SK-N-MC (cell line): ENCODE measurements around the gene LOXL3.
"Not testable (repeated sequence)": the region's sequence is repeated elsewhere in the genome, so short reads cannot be mapped to it uniquely, and the experiment has no call there.

Source experiments
- DNase-seq: peaks from one replicate; pipeline ENCODE4 v3.0.0-alpha.2; 2011; ENCODE audit warnings: low read depth, low spot score
- H3K27ac ChIP-seq: fragments of 200-600 bp; sonication (generic); 2 replicates; pipeline ENCODE4 v1.5.1; 2016; ENCODE audit warnings: mixed run types
- H3K36me3 ChIP-seq: fragments of 200-600 bp; sonication (generic); 2 replicates; pipeline ENCODE4 v1.6.1; 2017; ENCODE audit warnings: antibody characterized with exemption, low read length, mixed read lengths; ENCODE audit not compliant: insufficient read depth
- H3K4me3 ChIP-seq: fragments of 200-600 bp; sonication (generic); 2 replicates; pipeline ENCODE4 v1.5.1; 2016
- H3K9ac ChIP-seq: fragments of 200-600 bp; sonication (generic); 2 replicates; pipeline ENCODE4 v1.8.0; 2017; ENCODE audit warnings: mixed run types, mixed read lengths; ENCODE audit not compliant: insufficient read length
- H3K9me3 ChIP-seq: fragments of 200-600 bp; sonication (generic); 2 replicates; pipeline ENCODE4 v1.6.1; 2017; ENCODE audit warnings: low read depth, mild to moderate bottlenecking, antibody characterized with exemption, low read length, moderate library complexity, mixed read lengths
- EZH2 ChIP-seq: fragments of 200-600 bp; sonication (generic); IDR thresholded peaks from one replicate; pipeline ENCODE4 v1.6.1; 2017; ENCODE audit warnings: antibody characterized with exemption
- FOXP2 ChIP-seq: optimal IDR thresholded peaks from 2 replicates; pipeline ENCODE3; 2011; ENCODE audit warnings: mild to moderate bottlenecking, moderate library complexity; ENCODE audit not compliant: insufficient read depth; ENCODE audit errors: extremely low read length, control extremely low read depth
- POLR2AphosphoS5 ChIP-seq: IDR thresholded peaks from 2 replicates; pipeline ENCODE4 v1.6.1; 2012; ENCODE audit warnings: mild to moderate bottlenecking, low read depth, low read length, borderline replicate concordance

The LOXL3 gene

DNA sequence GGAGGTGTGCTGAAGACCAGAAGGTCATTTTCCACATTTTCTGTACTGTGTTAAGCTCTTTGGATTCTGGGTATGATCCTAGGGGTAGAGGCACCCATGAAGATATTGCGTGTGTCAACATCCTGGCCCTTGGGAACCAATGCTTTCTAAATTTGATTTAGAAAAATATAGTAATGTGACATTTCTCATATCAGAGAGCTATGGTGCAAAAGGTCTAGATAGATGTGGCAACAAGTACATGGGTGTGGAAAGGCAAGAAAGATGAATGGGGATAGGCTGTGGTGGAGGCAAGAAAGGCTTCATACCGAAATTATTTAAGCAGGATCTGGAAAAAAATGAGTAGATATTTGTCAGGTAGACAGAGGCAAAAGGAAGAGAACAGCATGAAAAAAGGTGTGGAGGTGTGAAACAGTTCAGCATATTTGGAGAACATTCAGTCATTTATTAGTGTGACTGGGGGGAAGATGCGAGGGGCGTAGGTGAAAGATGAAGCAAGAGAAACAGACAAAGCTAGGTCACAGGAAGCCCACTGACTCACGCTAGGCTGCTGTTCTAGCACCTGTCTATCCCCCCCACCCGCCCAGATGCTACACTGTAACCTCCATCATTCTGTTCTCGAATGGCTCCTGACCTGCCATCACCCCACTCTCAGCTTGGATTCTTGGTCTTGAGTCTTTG lies 12.5 kb upstream of the LOXL3 start:
- Histone ChIP-seq H3K9ac (no peak overlapping the region), H3K36me3 (no peaks in the 10 kb centered on the region), H3K9me3 (no peaks in the 10 kb centered on the region), H3K27ac (no peak overlapping the region; the same call in 1 of the 2 replicates), H3K4me3 (no peak overlapping the region)
- no peak for DNase-seq
- TF ChIP-seq POLR2AphosphoS5 (no peak), EZH2 (no peak), FOXP2 (no peak)

DNA sequence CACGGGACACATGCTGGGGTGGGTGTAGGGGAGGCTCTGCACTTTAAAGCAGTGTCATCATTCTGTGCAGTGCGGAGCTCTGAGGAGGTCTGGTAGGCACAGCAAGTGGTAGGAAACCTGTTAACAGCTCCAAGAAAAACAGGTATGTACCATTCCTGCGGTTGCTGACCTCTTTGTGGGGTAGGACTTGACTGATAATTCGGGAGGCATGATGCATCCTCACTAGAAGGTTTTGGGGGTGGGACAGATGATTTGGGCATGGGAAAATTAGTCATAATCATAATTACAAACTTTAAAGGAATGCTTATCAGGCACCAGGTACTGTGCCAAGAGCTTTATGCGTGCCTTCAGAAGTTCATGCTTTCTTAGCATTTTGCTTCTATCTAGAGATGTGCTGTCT lies 10.5 kb upstream of the LOXL3 start:
- Histone ChIP-seq H3K9me3 (no peaks in the 10 kb centered on the region), H3K36me3 (no peaks in the 10 kb centered on the region), H3K27ac (no peak overlapping the region), H3K4me3 (no peak overlapping the region), H3K9ac (no peak overlapping the region)
- no peak for DNase-seq
- TF ChIP-seq POLR2AphosphoS5 (no peak), FOXP2 (no peak), EZH2 (no peak)

DNA sequence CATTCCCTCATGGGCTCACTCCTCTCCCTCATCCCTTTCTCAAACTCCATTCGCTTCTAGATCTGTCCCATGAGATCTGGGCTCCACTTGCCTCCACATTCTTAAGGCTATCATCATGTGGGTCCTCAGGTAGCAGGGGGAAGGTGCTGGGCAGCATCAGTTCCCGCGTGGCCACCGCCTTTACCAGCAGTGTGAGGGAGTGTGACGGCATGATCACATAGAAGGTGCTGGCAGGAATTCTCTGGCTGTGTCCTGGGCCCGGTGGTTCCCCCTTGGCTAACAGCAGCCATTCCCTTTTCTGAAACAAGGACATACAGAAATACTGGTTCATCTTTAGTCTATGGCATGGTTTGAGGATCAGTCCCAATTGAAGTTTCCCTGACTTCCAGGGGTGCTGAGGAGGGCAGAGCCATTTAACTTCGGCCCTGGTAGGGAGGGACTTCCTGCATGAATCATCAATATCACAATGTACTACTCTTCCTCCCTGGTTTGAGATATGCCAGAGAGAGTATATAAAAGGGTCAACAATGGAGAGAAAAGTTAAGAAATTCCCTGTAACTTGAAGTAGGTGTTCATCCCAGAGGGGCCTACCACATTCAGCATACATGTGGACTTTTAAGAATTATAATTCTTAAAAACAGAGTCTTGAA lies 8.5 kb upstream of the LOXL3 start:
- no peak for DNase-seq
- no peak for TF ChIP-seq FOXP2
- no peak for TF ChIP-seq POLR2AphosphoS5
- no peak for TF ChIP-seq EZH2

DNA sequence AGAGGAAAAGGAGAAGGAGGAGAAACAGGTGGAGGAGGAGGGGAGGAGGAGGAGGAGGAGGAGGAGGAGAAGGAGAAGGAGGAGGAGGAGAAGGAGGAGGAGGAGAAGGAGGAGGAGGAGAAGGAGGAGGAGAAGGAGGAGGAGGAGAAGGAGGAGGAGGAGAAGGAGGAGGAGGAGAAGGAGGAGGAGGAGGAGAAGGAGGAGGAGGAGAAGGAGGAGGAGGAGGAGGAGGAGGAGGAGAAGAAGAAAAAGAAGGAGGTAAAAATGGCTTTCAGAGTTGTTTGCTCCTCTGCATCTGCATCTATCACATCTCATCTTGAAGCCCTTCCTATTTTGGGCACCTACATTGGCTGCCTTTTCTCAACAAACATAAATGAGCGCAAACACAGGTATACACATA lies 7.3 kb upstream of the LOXL3 start:
- H3K9ac ChIP-seq, H3K27ac ChIP-seq, DNase-seq, H3K4me3 ChIP-seq, H3K9me3 ChIP-seq, H3K36me3 ChIP-seq: not testable (repeated sequence)

More for the DNA sequence above, 8.5 kb upstream of the LOXL3 start:
- no peak overlapping the region for H3K27ac ChIP-seq
- H3K36me3 ChIP-seq, result no peaks in the 10 kb centered on the region
- no peaks in the 10 kb centered on the region for H3K9me3 ChIP-seq
- no peak overlapping the region for H3K4me3 ChIP-seq
- H3K9ac ChIP-seq, result no peak overlapping the region

DNA sequence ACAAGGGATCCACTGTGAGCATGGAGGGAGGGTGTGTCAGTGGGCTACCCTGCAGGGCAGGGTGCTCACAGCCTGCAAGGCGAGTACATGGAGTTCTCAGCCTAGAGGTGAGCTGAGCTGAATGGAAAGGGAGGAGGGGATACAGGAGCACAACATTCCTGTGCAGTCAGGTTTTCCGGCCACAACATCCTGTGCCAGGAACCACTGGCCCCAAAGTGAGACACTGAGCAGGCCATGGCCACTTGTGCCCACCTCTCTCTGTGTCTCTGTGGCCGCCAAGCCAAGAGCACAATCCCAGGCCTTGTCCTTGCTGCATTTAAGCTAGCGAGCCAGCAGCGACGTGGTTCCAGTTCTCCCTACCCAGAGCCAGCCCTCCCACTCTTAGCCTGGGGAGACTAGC lies 6.8 kb upstream of the LOXL3 start:
- no peak overlapping the region for H3K9ac ChIP-seq
- TF ChIP-seq FOXP2 (no peak), EZH2 (no peak), POLR2AphosphoS5 (no peak)
- no peak overlapping the region for H3K27ac ChIP-seq
- H3K9me3 ChIP-seq, result no peaks in the 10 kb centered on the region
- DNase-seq, result no peak
- H3K36me3 ChIP-seq, result no peaks in the 10 kb centered on the region
- H3K4me3 ChIP-seq, result no peak overlapping the region

DNA sequence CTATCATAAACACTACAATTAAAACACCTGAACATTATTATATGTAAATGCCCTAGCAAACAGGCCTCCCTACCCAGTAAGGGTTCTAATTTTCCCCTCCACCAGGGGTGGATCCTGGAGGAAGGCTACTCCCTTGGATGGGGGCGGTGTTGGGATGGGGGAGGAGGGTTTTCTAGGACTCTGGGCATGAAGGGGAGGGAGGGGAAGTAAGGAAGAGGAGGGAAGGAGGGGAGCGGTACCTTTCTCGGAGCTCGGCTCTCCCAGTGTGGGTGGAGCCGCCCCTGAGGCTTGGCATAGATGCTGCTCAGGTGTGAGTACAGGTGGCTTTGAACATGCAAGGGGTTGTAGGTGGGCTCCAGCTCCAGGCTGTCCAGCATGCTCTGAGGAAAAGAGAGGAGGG lies 6.2 kb upstream of the LOXL3 start:
- H3K9ac ChIP-seq, result no peak overlapping the region

DNA sequence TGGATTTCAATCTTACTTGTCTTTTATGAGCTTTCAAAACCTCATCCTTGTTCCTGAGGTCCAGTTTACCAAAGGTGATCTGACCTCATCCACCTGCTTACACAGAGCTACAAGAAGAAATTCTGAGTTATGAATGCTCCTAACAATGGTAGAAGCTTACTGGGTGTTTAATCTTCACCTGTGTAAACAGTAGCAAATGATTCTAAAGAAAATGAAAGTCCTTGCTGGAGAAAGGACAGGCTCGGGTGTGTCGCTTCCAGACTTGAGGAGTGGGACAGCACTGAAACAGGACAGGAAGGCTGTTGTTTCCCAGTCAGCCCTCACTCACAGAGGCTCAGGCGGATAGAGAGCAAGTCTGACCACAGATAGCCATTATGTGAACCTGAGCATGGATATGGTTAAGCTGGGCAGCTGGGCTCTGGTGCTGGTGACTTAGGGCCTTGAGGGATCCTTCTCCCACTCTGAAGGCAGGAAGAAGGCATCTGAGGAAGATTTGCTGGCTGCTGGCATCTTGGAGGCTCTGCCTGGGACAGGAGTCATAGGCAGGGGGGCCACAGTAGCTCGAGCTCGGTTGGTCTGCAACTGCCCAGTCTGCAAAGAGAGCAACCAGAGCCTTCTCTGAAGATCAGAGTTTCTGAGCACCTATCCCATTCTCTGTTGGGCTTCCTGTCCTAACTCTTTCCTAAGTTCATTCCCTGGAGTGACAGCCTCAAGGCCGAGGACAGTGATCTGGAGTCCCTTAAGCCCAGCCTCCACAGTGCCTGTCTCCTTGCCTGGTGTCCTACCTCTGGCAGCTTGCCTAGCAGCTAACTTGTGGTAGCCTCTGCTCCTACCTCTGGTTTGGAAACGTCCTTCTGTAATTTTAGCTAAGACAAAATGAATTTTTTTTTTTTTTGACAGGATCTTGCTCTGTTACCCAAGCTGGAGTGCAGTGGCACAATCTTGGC lies 4.8 kb upstream of the LOXL3 start:
- Histone ChIP-seq H3K36me3 (no peaks in the 10 kb centered on the region), H3K4me3 (no peak overlapping the region), H3K9ac (no peak overlapping the region), H3K9me3 (no peaks in the 10 kb centered on the region), H3K27ac (no peak overlapping the region)
- DNase-seq, result no peak
- TF ChIP-seq EZH2 (no peak), FOXP2 (no peak), POLR2AphosphoS5 (no peak)

More for the DNA sequence above, 6.2 kb upstream of the LOXL3 start:
- Histone ChIP-seq H3K27ac (no peak overlapping the region), H3K4me3 (no peak overlapping the region), H3K36me3 (no peaks in the 10 kb centered on the region), H3K9me3 (no peaks in the 10 kb centered on the region)
- no peak for DNase-seq
- no peak for TF ChIP-seq FOXP2
- TF ChIP-seq POLR2AphosphoS5, result no peak
- TF ChIP-seq EZH2, result no peak

DNA sequence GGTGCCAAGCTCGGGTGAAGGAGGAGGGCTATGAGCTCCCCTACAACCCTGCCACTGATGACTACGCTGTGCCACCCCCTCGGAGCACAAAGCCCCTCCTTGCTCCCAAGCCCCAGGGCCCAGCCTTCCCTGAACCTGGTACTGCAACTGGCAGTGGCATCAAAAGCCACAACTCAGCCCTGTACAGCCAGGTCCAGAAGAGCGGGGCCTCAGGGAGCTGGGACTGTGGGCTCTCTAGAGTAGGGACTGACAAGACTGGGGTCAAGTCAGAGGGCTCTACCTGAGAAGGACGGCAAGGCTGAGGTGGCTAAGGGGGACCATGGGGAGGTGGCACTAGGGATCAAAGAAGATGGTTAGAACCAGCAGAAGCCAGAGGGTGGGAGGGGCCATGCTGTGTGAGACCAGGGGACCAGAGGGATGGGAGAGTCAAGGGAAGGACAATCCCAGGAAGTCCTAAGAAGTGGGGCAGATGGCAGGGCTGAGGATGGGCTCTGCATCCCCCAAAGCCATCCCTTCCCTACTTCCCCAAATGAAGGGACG lies 3.2 kb upstream of the LOXL3 start:
- H3K27ac ChIP-seq, result no peak overlapping the region
- no peak for TF ChIP-seq FOXP2
- no peak for DNase-seq
- no peaks in the 10 kb centered on the region for H3K36me3 ChIP-seq
- no peak overlapping the region for H3K4me3 ChIP-seq
- no peaks in the 10 kb centered on the region for H3K9me3 ChIP-seq
- no peak overlapping the region for H3K9ac ChIP-seq
